Measurements from ENCODE around the gene CAMK2D.

CAMK2D gene

GRCh38 chr4:113437129-113437528 is 324.4 kb downstream of the CAMK2D start:
- H3K36me3 Mint-ChIP-seq: no peaks in the 10 kb centered on the region
- no peak overlapping the region for H3K27ac Mint-ChIP-seq
- peaks cover 4% of the 10 kb centered on the region for H3K27me3 Mint-ChIP-seq
- H3K4me1 Mint-ChIP-seq: peaks cover 12% of the 10 kb centered on the region
- CTCF ChIA-PET: no interaction called here
- peaks cover 3% of the 10 kb centered on the region for H3K9me3 Mint-ChIP-seq
- DNase-seq: no peak
- H3K4me3 Mint-ChIP-seq: no peak overlapping the region

GRCh38 chr4:113436360-113436759 is 325.2 kb downstream of the CAMK2D start:
- H3K27ac Mint-ChIP-seq: no peak overlapping the region
- H3K9me3 Mint-ChIP-seq: peaks cover 3% of the 10 kb centered on the region
- no peak overlapping the region for H3K4me3 Mint-ChIP-seq
- no peak for DNase-seq
- H3K27me3 Mint-ChIP-seq: peaks cover 4% of the 10 kb centered on the region
- peaks cover 12% of the 10 kb centered on the region for H3K4me1 Mint-ChIP-seq
- no peaks in the 10 kb centered on the region for H3K36me3 Mint-ChIP-seq
- CTCF ChIA-PET: no interaction called here

- Mint-ChIP-seq H3K27me3 (peaks cover 4% of the 10 kb centered on the region), H3K27ac (no peak overlapping the region), H3K4me3 (no peak overlapping the region), H3K36me3 (no peaks in the 10 kb centered on the region), H3K9me3 (peaks cover 3% of the 10 kb centered on the region), H3K4me1 (peaks cover 12% of the 10 kb centered on the region)
- no peak for DNase-seq
- CTCF ChIA-PET: no interaction called here
Observed at GRCh38 chr4:113435893-113436292, 325.6 kb downstream of the CAMK2D start.

GRCh38 chr4:113434247-113434587 is 327.3 kb downstream of the CAMK2D start:
- no peak overlapping the region for H3K4me3 Mint-ChIP-seq
- peaks cover 3% of the 10 kb centered on the region for H3K27me3 Mint-ChIP-seq
- peaks cover 8% of the 10 kb centered on the region for H3K9me3 Mint-ChIP-seq
- DNase-seq: no peak
- H3K27ac Mint-ChIP-seq: no peak overlapping the region
- H3K4me1 Mint-ChIP-seq: peaks cover 12% of the 10 kb centered on the region
- H3K36me3 Mint-ChIP-seq: no peaks in the 10 kb centered on the region
- CTCF ChIA-PET: no interaction called here

DNA sequence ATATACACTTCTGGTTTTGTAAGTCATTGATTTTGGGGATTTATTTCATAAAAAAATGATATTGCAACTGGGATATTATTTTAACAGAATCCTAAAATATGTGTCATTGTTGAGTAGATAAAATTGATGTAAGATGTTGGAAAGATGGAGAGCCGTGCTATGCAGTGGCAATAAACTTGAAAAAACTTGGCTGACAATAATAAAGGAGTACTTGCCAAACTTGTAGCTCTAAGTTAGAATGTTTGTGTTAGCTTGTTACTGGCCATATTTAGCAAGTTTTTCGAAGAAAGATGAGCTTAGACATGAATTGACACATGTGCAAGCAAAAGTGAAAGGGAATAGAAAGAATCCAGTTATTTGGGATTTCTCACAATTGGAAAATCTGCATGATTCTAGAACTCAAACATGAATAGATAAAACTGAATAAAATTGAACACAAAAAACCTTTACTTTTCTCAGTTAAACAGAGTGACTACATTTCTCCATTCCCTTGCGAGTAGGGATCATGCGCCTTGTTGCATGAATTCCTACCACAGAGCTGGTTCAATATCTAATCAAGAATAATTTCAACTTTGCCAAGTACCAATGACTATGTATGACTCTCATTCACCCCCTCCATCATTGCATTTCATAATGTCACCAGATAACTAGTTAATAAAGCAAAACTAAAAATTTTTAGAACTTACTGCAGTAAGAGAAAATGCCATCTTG is 327.8 kb downstream of the CAMK2D start:
- Mint-ChIP-seq H3K36me3 (no peaks in the 10 kb centered on the region), H3K27ac (no peak overlapping the region), H3K27me3 (peaks cover 4% of the 10 kb centered on the region), H3K9me3 (peaks cover 9% of the 10 kb centered on the region), H3K4me1 (peaks cover 12% of the 10 kb centered on the region), H3K4me3 (no peak overlapping the region)
- CTCF ChIA-PET: no interaction called here
- DNase-seq: no peak

GRCh38 chr4:113433116-113433515 is 328.4 kb downstream of the CAMK2D start:
- no peak for DNase-seq
- Mint-ChIP-seq H3K27me3 (peaks cover 4% of the 10 kb centered on the region), H3K4me3 (no peak overlapping the region), H3K27ac (no peak overlapping the region), H3K9me3 (peaks cover 11% of the 10 kb centered on the region), H3K36me3 (no peaks in the 10 kb centered on the region), H3K4me1 (peaks cover 12% of the 10 kb centered on the region)
- CTCF ChIA-PET: no interaction called here

DNA sequence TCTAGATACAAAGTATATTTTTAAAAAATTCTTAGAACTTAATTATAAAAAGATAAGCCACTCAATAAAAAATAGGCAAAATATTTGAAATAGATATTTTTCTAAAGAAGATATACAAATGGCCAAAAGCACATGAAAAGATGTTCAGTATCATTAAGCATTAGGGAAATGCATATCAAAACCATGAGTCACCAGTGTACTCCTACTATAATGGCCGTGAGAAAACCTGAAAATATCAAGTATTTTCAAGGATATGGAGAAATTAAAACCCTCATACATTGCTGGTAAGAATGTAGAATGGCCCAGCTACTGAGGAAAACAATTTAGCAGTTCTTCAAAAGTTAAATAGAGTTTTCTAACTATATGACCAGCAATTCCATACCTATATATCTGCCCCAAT is 337.9 kb downstream of the CAMK2D start:
- H3K4me3 Mint-ChIP-seq: no peak overlapping the region
- no peak for DNase-seq
- H3K4me1 Mint-ChIP-seq: no peaks in the 10 kb centered on the region
- no peak overlapping the region for H3K27ac Mint-ChIP-seq
- peaks cover 8% of the 10 kb centered on the region for H3K27me3 Mint-ChIP-seq
- CTCF ChIA-PET: no interaction called here
- peaks cover 14% of the 10 kb centered on the region for H3K9me3 Mint-ChIP-seq
- H3K36me3 Mint-ChIP-seq: no peaks in the 10 kb centered on the region

GRCh38 chr4:113420938-113421337 is 340.6 kb downstream of the CAMK2D start:
- Mint-ChIP-seq H3K27ac (no peak overlapping the region), H3K9me3 (peaks cover 15% of the 10 kb centered on the region), H3K4me1 (no peaks in the 10 kb centered on the region), H3K4me3 (no peak overlapping the region), H3K27me3 (peaks cover 12% of the 10 kb centered on the region), H3K36me3 (no peaks in the 10 kb centered on the region)
- CTCF ChIA-PET: no interaction called here
- no peak for DNase-seq

GRCh38 chr4:113419631-113420030 is 341.9 kb downstream of the CAMK2D start:
- Mint-ChIP-seq H3K9me3 (peaks cover 12% of the 10 kb centered on the region), H3K36me3 (no peaks in the 10 kb centered on the region), H3K4me3 (no peak overlapping the region), H3K4me1 (no peaks in the 10 kb centered on the region), H3K27me3 (peaks cover 12% of the 10 kb centered on the region), H3K27ac (no peak overlapping the region)
- CTCF ChIA-PET: no interaction called here
- DNase-seq: no peak

- Mint-ChIP-seq H3K27me3 (peaks cover 4% of the 10 kb centered on the region), H3K36me3 (no peaks in the 10 kb centered on the region), H3K9me3 (no peaks in the 10 kb centered on the region), H3K4me3 (no peak overlapping the region), H3K4me1 (peaks cover 4% of the 10 kb centered on the region), H3K27ac (no peak overlapping the region)
- no peak for DNase-seq
- CTCF ChIA-PET: no interaction called here
Observed at GRCh38 chr4:113411496-113411938, 350.0 kb downstream of the CAMK2D start.

DNA sequence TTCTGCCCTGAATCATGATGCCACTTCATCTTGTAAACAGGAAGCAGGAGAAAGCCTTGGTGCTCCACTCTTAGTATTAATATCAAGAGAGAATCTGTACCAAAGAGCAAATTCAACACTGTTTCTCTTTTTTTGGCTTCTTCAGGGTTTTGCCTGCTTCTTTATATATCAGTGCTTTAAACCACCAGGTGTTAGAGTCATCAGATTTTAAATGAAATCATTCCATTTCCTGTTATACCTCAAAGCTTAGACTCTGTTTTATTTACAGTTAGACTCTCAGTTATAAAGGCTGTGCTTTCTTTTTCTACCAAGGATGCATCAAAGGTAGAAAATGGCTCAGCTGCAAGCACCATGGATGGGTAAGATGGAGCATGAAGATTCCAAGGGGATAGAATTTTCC is 350.9 kb downstream of the CAMK2D start:
- CTCF ChIA-PET: no interaction called here
- H3K4me3 Mint-ChIP-seq: no peak overlapping the region

GRCh38 chr4:113409181-113409580 is 352.4 kb downstream of the CAMK2D start:
- H3K27me3 Mint-ChIP-seq: peaks cover 8% of the 10 kb centered on the region
- H3K4me3 Mint-ChIP-seq: no peak overlapping the region
- H3K9me3 Mint-ChIP-seq: no peaks in the 10 kb centered on the region
- H3K36me3 Mint-ChIP-seq: no peaks in the 10 kb centered on the region
- H3K4me1 Mint-ChIP-seq: peaks cover 4% of the 10 kb centered on the region
- no peak for DNase-seq
- H3K27ac Mint-ChIP-seq: no peak overlapping the region
- CTCF ChIA-PET: no interaction called here

More for the DNA sequence above, 350.9 kb downstream of the CAMK2D start:
- Mint-ChIP-seq H3K9me3 (no peaks in the 10 kb centered on the region), H3K36me3 (no peaks in the 10 kb centered on the region), H3K27ac (no peak overlapping the region), H3K4me1 (peaks cover 4% of the 10 kb centered on the region), H3K27me3 (peaks cover 4% of the 10 kb centered on the region)
- DNase-seq: no peak

DNA sequence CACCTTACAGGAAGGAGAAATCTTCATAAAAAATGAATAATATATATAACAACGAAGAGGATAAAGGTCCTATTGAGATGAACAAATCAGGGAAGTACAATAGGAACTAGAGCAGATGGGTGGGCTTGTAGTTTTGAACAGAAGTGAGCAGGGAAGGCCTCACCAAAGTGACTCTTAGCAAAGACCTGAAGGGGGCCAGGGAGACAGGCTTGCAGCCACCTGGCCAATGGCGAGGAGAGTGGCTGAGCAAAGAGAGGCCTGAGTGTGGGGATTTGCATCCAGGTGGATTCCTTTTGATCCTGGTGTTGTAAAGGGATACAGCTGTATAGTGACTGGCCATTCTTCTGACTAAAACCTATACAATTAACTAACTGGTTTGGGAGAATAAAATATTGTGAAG is 354.1 kb downstream of the CAMK2D start:
- Mint-ChIP-seq H3K36me3 (no peaks in the 10 kb centered on the region), H3K27ac (no peak overlapping the region), H3K4me1 (peaks cover 4% of the 10 kb centered on the region), H3K9me3 (no peaks in the 10 kb centered on the region), H3K27me3 (peaks cover 10% of the 10 kb centered on the region), H3K4me3 (no peak overlapping the region)
- CTCF ChIA-PET: no interaction called here
- no peak for DNase-seq

GRCh38 chr4:113406723-113407016 is 354.9 kb downstream of the CAMK2D start:
- Mint-ChIP-seq H3K36me3 (no peaks in the 10 kb centered on the region), H3K9me3 (no peaks in the 10 kb centered on the region), H3K27me3 (peaks cover 11% of the 10 kb centered on the region), H3K4me3 (no peak overlapping the region), H3K4me1 (peaks cover 4% of the 10 kb centered on the region), H3K27ac (no peak overlapping the region)
- DNase-seq: no peak
- CTCF ChIA-PET: no interaction called here

GRCh38 chr4:113405874-113406722 is 355.4 kb downstream of the CAMK2D start:
- no peaks in the 10 kb centered on the region for H3K9me3 Mint-ChIP-seq
- CTCF ChIA-PET: no interaction called here
- peaks cover 12% of the 10 kb centered on the region for H3K27me3 Mint-ChIP-seq
- no peak for DNase-seq
- H3K36me3 Mint-ChIP-seq: no peaks in the 10 kb centered on the region
- peaks cover 4% of the 10 kb centered on the region for H3K4me1 Mint-ChIP-seq
- no peak overlapping the region for H3K4me3 Mint-ChIP-seq
- H3K27ac Mint-ChIP-seq: no peak overlapping the region

Data from activated naive CD4-positive, alpha-beta T cell treated with anti-CD3 and anti-CD28 coated beads, Interleukin-2, amount 10 ng/mL, durations not matched to agents 7 days and 5 days (primary cell).